HG03039 (cell line): ENCODE measurements around the gene PHLDA1.
A peak's percentile ranks its signal among the peaks of the same experiment; 100 is the strongest.

Experiments
- ATAC-seq: cut with Tn5 transposase; IDR thresholded peaks from one replicate; pipeline ENCODE4 v1.9.1; 2021; ENCODE audit warnings: mild to moderate bottlenecking, moderate library complexity; ENCODE audit not compliant: unreplicated experiment

The PHLDA1 gene

GRCh38 chr12:76031414-76032042 is at the start of gene PHLDA1:
TSS of gene PHLDA1 (minus strand) at chr12:76031776.
- ATAC-seq = peak; percentile 84

GRCh38 chr12:76080729-76081415 is 49.3 kb upstream of the PHLDA1 start:
- ATAC-seq = no peak

GRCh38 chr12:76080017-76080728 is 48.6 kb upstream of the PHLDA1 start:
- no peak for ATAC-seq

- ATAC-seq = no peak
These were observed 47.2 kb upstream of the PHLDA1 start for GRCh38 chr12:76078748-76079147.

- ATAC-seq = no peak
These were observed 43.9 kb upstream of the PHLDA1 start for GRCh38 chr12:76075448-76075847.

GRCh38 chr12:76074701-76075336 is 43.2 kb upstream of the PHLDA1 start:
- no peak for ATAC-seq

GRCh38 chr12:76073561-76073960 is 42.0 kb upstream of the PHLDA1 start:
- no peak for ATAC-seq

- ATAC-seq = no peak
These were observed 41.0 kb upstream of the PHLDA1 start for GRCh38 chr12:76072568-76072967.

- no peak for ATAC-seq
These were observed 37.8 kb upstream of the PHLDA1 start for GRCh38 chr12:76069339-76069738.

- no peak for ATAC-seq
These were observed 34.3 kb upstream of the PHLDA1 start for GRCh38 chr12:76065917-76066316.

GRCh38 chr12:76064904-76065303 is 33.3 kb upstream of the PHLDA1 start:
- ATAC-seq = no peak

- ATAC-seq = no peak
These were observed 28.5 kb upstream of the PHLDA1 start for GRCh38 chr12:76060111-76060510.

GRCh38 chr12:76057326-76057725 is 25.8 kb upstream of the PHLDA1 start:
- ATAC-seq = no peak

GRCh38 chr12:76055393-76055792 is 23.8 kb upstream of the PHLDA1 start:
- ATAC-seq = no peak

GRCh38 chr12:76049575-76050251 is 18.1 kb upstream of the PHLDA1 start:
- ATAC-seq = no peak

- no peak for ATAC-seq
These were observed 16.2 kb upstream of the PHLDA1 start for GRCh38 chr12:76047742-76048141.

- no peak for ATAC-seq
These were observed 15.5 kb upstream of the PHLDA1 start for GRCh38 chr12:76047060-76047459.

GRCh38 chr12:76043377-76043776 is 11.8 kb upstream of the PHLDA1 start:
- ATAC-seq = no peak

- ATAC-seq = no peak
These were observed 10.6 kb upstream of the PHLDA1 start for GRCh38 chr12:76042147-76042546.

- ATAC-seq = no peak
These were observed 9.8 kb upstream of the PHLDA1 start for GRCh38 chr12:76041406-76041805.

GRCh38 chr12:76040461-76040860 is 8.9 kb upstream of the PHLDA1 start:
- ATAC-seq = no peak
